Frontal cortex (tissue), 1 donor: ENCODE measurements around the gene ST8SIA5. TPM values are rescaled to one million over a fixed set of nuclear protein-coding genes. Genes with fewer than 3 reads are reported as not detected.

Experiments used
- small RNA-seq: library from RNA; depleted of rRNA; stranded (forward); fragments of <200 nt; gene quantifications from one replicate; pipeline ENCODE3, GENCODE V24; 2014
- total RNA-seq: library from RNA; depleted of rRNA; stranded (reverse); fragments of >200 nt; gene quantifications from one replicate; pipeline ENCODE4 v1.2.3, GENCODE V29; 2014

The ST8SIA5 gene
- total RNA-seq, 1 donor from 2014 or later: 4.9 TPM

Small RNA genes lying within 50 kb of the gene (small RNA-seq; reads per million reads assigned to genes)
- not detected for gene AC090311.1

Other genes starting within 250 kb of the ST8SIA5 start
- 0.41 TPM for gene LOXHD1, start 99.8 kb downstream of the ST8SIA5 start, total RNA-seq
- 46.1 TPM for gene PIAS2, start 160.5 kb upstream of the ST8SIA5 start, total RNA-seq
- gene KATNAL2, start 160.5 kb upstream of the ST8SIA5 start, total RNA-seq: 3.7 TPM